Neural progenitor cell (in vitro differentiated cells): ENCODE measurements around the gene HPGD. TPM values are rescaled to one million over a fixed set of nuclear protein-coding genes. Genes with fewer than 3 reads are reported as not detected.
A peak's percentile ranks its signal among the peaks of the same experiment; 100 is the strongest.

ENCODE experiments used
- DNase-seq: peaks from one replicate; pipeline ENCODE4 v3.0.0-alpha.2; 2016; ENCODE audit warnings: low spot score
- H2AFZ ChIP-seq: fragments of 200-600 bp; sonication (generic); replicated peaks from 2 replicates; pipeline ENCODE4 v1.6.1; 2016; ENCODE audit warnings: antibody characterized with exemption
- H3F3A ChIP-seq: fragments of 200-600 bp; sonication (generic); 2 replicates; pipeline ENCODE4 v1.6.1; 2016; ENCODE audit warnings: antibody characterized with exemption, low read depth
- H3K27ac ChIP-seq: fragments of 200-600 bp; sonication (generic); 2 replicates; pipeline ENCODE4 v1.5.1; 2016; ENCODE audit warnings: mild to moderate bottlenecking
- H3K27me3 ChIP-seq: fragments of 200-600 bp; sonication (generic); 2 replicates; pipeline ENCODE4 v1.6.1; 2016; ENCODE audit warnings: mild to moderate bottlenecking, moderate library complexity
- H3K36me3 ChIP-seq: fragments of 200-600 bp; sonication (generic); 2 replicates; pipeline ENCODE4 v1.5.1; 2016
- H3K4me1 ChIP-seq: fragments of 200-600 bp; sonication (generic); 2 replicates; pipeline ENCODE4 v1.6.1; 2016; ENCODE audit warnings: mixed run types
- H3K4me2 ChIP-seq: fragments of 200-600 bp; sonication (generic); 2 replicates; pipeline ENCODE4 v1.6.1; 2016
- H3K4me3 ChIP-seq: fragments of 200-600 bp; sonication (generic); 2 replicates; pipeline ENCODE4 v1.5.1; 2016
- H3K79me2 ChIP-seq: fragments of 200-600 bp; sonication (generic); 2 replicates; pipeline ENCODE4 v1.6.1; 2016; ENCODE audit warnings: low read depth
- H3K9ac ChIP-seq: fragments of 200-600 bp; sonication (generic); 2 replicates; pipeline ENCODE4 v1.6.1; 2016
- H3K9me3 ChIP-seq: fragments of 200-600 bp; sonication (generic); 2 replicates; pipeline ENCODE4 v1.5.1; 2016; ENCODE audit warnings: low read depth
- H4K20me1 ChIP-seq: fragments of 200-600 bp; sonication (generic); 2 replicates; pipeline ENCODE4 v1.6.1; 2016; ENCODE audit warnings: low read depth
- H3K27ac Mint-ChIP-seq: 3 replicates; pipeline ENCODE4 v1.8.0; 2021; ENCODE audit warnings: mixed read lengths
- H3K27me3 Mint-ChIP-seq: 2 replicates; pipeline ENCODE4 v1.8.0; 2022; ENCODE audit warnings: low read depth, mild to moderate bottlenecking, inconsistent platforms, moderate library complexity, mixed read lengths; ENCODE audit not compliant: insufficient read depth
- H3K36me3 Mint-ChIP-seq: 3 replicates; pipeline ENCODE4 v1.8.0; 2021; ENCODE audit warnings: mixed read lengths
- H3K4me1 Mint-ChIP-seq: 3 replicates; pipeline ENCODE4 v1.8.0; 2021; ENCODE audit warnings: mixed read lengths
- H3K4me3 Mint-ChIP-seq: 3 replicates; pipeline ENCODE4 v1.8.0; 2021; ENCODE audit warnings: mild to moderate bottlenecking, moderate library complexity, mixed read lengths
- H3K9me3 Mint-ChIP-seq: 3 replicates; pipeline ENCODE4 v1.8.0; 2020; ENCODE audit warnings: mixed read lengths
- EZH2 ChIP-seq: fragments of 200-600 bp; sonication (generic); IDR thresholded peaks from 2 replicates; pipeline ENCODE4 v1.6.1; 2017; ENCODE audit warnings: antibody characterized with exemption, mild to moderate bottlenecking, moderate library complexity
- EZH2phosphoT487 ChIP-seq: fragments of 200-600 bp; sonication (generic); IDR thresholded peaks from 2 replicates; pipeline ENCODE4 v1.6.1; 2017; ENCODE audit warnings: antibody characterized with exemption
- total RNA-seq: library from RNA; depleted of rRNA; stranded (reverse); fragments of >200 nt; gene quantifications from 2 replicates; pipeline ENCODE4 v1.2.3, GENCODE V29; 2015; ENCODE audit warnings: low replicate concordance
- TF ChIP-seq, protein P1 (sequence below): fragments of 200-600 bp; sonication (generic); IDR thresholded peaks from 2 replicates; pipeline ENCODE4 v1.5.1; 2017; ENCODE audit warnings: antibody characterized with exemption, mild to moderate bottlenecking

HPGD gene
- total RNA-seq, 1 donor from 2014 or later: not detected

DNA sequence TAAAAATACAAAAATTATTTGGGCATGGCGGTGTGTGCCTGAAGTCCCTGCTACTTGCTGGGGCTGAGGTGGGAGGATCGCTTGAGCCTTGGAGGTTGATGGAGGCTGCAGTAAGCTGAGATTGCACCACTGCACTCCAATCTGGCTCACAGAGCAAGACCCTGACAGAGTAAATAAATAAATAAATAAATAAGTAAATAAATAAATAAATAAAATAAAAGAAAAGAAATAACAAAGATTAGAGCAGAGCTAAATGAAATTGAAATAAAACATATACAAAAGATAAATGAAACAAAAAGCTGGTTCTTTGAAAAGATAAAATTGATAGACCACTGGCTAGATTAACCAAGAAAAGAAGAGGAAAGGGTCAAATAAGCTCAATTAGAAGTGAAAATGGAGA is 43.1 kb downstream of the HPGD start:
- Histone ChIP-seq H3K27me3 (no peaks in the 10 kb centered on the region), H4K20me1 (no peaks in the 10 kb centered on the region), H3K4me2 (no peak overlapping the region), H3K27ac (no peak overlapping the region), H3K4me1 (no peaks in the 10 kb centered on the region), H3K9me3 (no peaks in the 10 kb centered on the region), H3F3A (no peaks in the 10 kb centered on the region), H3K79me2 (no peaks in the 10 kb centered on the region), H3K36me3 (no peaks in the 10 kb centered on the region), H3K9ac (no peak overlapping the region), H2AFZ (no peak overlapping the region), H3K4me3 (no peak overlapping the region)
- H3K9me3 Mint-ChIP-seq: no peaks in the 10 kb centered on the region
- no peaks in the 10 kb centered on the region for H3K27me3 Mint-ChIP-seq
- no peak for DNase-seq
- H3K27ac Mint-ChIP-seq: no peak overlapping the region
- no peaks in the 10 kb centered on the region for H3K4me1 Mint-ChIP-seq
- TF ChIP-seq, protein P1, sequence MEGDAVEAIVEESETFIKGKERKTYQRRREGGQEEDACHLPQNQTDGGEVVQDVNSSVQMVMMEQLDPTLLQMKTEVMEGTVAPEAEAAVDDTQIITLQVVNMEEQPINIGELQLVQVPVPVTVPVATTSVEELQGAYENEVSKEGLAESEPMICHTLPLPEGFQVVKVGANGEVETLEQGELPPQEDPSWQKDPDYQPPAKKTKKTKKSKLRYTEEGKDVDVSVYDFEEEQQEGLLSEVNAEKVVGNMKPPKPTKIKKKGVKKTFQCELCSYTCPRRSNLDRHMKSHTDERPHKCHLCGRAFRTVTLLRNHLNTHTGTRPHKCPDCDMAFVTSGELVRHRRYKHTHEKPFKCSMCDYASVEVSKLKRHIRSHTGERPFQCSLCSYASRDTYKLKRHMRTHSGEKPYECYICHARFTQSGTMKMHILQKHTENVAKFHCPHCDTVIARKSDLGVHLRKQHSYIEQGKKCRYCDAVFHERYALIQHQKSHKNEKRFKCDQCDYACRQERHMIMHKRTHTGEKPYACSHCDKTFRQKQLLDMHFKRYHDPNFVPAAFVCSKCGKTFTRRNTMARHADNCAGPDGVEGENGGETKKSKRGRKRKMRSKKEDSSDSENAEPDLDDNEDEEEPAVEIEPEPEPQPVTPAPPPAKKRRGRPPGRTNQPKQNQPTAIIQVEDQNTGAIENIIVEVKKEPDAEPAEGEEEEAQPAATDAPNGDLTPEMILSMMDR: no peak
- TF ChIP-seq EZH2 (no peak), EZH2phosphoT487 (no peak)
- no peaks in the 10 kb centered on the region for H3K36me3 Mint-ChIP-seq
- H3K4me3 Mint-ChIP-seq: no peak overlapping the region

DNA sequence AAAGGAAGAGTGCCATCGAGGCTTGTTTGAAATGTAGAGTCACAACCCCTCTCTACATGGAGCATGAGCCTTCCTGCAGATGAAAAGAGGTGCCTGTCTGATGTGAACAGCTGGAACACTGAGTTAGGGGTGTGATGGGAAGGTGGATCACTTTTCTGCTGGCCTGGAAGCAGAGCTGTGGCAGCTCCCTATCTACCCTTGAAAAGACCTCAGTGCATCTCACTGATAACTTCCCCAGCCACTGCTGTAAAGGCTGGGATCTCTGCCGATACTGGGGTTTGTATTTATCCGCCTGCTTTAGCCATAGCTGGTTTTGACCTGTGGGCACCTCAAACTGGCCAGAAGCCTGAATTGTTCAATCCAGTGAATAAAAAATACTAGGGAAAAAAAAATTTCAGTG is 46.8 kb downstream of the HPGD start:
- Histone ChIP-seq H3K9me3 (no peaks in the 10 kb centered on the region), H3K27ac (no peak overlapping the region), H3K4me2 (no peak overlapping the region), H3K36me3 (no peaks in the 10 kb centered on the region), H2AFZ (no peak overlapping the region), H3F3A (no peaks in the 10 kb centered on the region), H3K4me3 (no peak overlapping the region), H3K9ac (no peak overlapping the region), H4K20me1 (no peaks in the 10 kb centered on the region), H3K79me2 (no peaks in the 10 kb centered on the region), H3K27me3 (no peaks in the 10 kb centered on the region), H3K4me1 (no peaks in the 10 kb centered on the region)
- Mint-ChIP-seq H3K27ac (no peak overlapping the region), H3K27me3 (no peaks in the 10 kb centered on the region), H3K9me3 (no peaks in the 10 kb centered on the region), H3K36me3 (no peaks in the 10 kb centered on the region), H3K4me1 (no peaks in the 10 kb centered on the region), H3K4me3 (no peak overlapping the region)
- DNase-seq: no peak
- TF ChIP-seq, protein P1: no peak
- no peak for TF ChIP-seq EZH2
- TF ChIP-seq EZH2phosphoT487: no peak

DNA sequence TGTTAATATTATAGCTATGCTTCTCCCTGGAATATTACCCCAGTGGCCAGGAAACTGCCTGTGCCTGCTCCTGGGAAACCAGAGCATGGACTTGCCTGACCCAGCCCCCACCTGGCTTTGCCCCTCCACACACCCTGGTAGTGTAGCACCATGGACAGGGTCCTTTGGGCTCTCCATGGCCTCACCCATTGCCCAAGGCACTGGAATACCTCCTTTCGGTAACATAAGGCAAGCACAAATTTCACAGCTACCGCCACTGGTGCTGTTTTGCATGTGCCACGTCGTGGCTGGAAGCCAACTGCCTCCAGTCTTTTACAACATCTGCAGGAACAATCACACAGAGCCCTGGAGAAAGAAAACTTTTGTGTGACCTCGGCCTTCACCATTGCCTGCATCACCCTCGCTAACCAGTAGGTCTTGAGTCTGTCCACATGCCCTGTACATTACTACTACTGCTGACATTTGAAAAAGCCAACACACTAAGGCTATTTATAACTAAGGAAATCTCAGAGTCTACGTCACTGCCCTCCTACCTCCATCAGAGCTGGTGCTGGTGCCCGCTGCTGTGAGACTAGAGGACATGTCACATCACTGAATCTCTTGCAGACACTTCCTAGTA is 47.7 kb downstream of the HPGD start:
- Histone ChIP-seq H3K79me2 (no peaks in the 10 kb centered on the region), H3K27ac (no peak overlapping the region), H3K9me3 (no peaks in the 10 kb centered on the region), H3K4me1 (no peaks in the 10 kb centered on the region), H3K9ac (no peak overlapping the region), H4K20me1 (no peaks in the 10 kb centered on the region), H3K4me3 (no peak overlapping the region), H3K36me3 (no peaks in the 10 kb centered on the region), H3F3A (no peaks in the 10 kb centered on the region), H3K4me2 (no peak overlapping the region), H2AFZ (no peak overlapping the region), H3K27me3 (no peaks in the 10 kb centered on the region)
- Mint-ChIP-seq H3K27ac (no peak overlapping the region), H3K4me1 (no peaks in the 10 kb centered on the region), H3K36me3 (no peaks in the 10 kb centered on the region), H3K4me3 (no peak overlapping the region), H3K27me3 (no peaks in the 10 kb centered on the region), H3K9me3 (no peaks in the 10 kb centered on the region)
- TF ChIP-seq, protein P1: no peak
- TF ChIP-seq EZH2phosphoT487 (no peak), EZH2 (no peak)
- DNase-seq: peak; percentile 13
